HG03064 (cell line): ENCODE measurements around the gene TRAF7.

Source experiments
- ATAC-seq: cut with Tn5 transposase; IDR thresholded peaks from one replicate; pipeline ENCODE4 v1.9.1; 2021; ENCODE audit warnings: low read depth; ENCODE audit not compliant: unreplicated experiment

The TRAF7 gene

DNA sequence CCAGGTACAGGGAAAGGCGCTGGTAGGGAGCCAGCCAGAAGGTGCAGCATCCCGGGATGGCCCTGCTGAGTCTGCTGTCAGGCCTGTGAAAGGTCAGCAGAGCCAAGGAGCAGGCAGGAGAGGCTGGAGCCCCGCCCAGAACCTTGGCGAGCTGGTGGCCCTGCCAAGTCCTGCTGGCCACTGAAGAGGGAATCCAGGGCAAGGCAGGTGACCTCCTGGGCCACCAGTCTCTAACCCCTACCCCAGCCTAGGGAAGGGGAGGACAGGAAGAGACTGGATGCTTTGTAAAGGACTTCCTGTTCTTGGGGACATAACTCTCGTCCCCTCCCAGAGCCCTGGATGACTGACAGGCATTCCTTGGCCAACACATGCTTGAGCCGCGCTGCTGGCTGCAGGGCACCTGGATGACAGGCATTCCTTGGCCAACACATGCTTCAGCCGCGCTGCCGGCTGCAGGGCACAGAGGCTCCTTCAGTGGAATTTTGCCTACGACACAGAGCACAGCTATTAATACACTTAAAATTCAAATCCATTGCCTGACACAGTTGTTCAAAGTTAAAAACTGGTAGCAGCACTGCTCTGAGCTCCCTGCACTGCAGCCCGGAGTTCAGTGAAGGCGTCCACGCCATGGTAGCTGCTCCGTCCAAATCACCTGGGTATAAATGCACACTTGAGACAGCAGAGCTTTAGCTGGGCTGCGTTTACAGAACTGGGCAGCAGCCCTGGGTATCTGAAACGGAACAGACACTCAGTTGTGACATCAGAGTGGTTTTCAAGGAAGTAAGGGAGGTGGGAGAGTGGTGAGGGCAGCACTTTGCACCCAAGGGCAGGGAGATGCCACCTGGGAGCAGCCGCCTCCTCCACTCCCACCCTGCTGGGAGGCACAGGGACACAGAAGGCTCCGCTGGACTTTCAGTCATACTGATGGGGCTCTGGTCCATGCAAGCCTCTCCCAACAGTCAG lies 57.1 kb downstream of the TRAF7 start:
- ATAC-seq: no peak

DNA sequence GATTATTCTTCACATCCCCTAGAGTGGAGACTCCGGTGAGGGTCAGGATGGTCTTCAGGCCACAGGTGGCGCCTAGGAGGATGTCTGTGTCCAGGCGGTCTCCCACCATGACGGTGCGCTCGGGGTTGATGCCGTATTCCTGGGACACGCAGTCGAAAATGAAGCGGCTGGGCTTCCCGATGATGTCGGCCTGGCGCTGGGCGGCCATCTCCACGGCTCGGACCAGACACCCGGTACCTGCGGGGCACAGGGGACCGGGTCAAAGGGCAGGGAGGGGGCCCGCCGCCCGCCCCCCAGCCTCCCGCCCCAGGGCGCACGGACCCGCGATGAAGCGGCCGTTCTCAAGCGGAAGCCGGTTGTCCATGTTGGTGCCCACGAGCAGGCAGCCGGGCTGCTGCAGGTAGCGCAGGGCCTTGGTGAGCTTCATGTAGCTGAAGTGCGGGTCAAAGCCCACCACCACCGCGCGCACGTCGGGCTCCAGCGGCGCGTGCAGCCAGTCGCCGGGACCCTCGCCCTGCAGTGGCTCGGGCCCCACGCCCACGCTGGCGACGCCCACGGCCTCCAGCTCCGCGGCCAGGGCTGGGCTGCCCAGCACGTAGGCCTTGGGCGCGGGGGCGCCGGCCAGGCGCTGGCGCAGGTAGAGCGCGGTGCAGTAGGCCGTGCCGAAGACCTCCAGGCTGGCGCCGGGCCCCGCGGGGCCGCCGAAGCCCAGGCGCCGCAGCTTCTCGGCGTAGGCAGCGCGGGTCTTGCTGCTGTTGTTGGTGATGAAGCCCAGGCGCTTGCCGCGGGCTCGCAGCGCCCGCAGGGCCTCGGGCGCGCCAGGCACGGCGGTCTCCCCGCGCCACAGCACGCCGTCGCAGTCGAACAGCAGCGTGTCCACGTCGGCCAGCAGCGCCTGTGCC lies 58.5 kb downstream of the TRAF7 start:
- peak; percentile 5 for ATAC-seq

- ATAC-seq: peak; percentile 54
Observed at GRCh38 chr16:2214719-2214968, 59.1 kb downstream of the TRAF7 start, which contains the start of gene PGP. Gene PGP, minus strand, starts transcription at chr16:2214840. Its CDS starts 63 bp downstream, at chr16:2214777.

DNA sequence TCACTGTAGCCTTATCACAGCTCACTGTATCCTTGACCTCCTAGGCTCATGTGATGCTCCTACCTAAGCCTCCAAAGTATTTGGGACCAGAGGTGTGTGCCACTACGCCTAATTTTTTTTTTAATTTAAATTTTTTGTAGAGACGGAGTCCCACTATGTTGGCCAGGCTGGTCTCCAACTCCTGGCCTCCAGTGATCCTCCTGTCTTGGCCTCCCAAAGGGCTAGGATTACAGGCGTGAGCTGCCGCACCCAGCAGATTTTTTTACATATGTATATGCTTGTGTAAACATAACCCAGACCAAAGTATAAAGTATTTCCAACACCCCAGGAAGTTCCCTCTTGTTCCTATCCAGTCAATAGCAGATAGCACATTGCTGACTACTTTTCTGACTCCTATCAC lies 60.7 kb downstream of the TRAF7 start:
- ATAC-seq: no peak

DNA sequence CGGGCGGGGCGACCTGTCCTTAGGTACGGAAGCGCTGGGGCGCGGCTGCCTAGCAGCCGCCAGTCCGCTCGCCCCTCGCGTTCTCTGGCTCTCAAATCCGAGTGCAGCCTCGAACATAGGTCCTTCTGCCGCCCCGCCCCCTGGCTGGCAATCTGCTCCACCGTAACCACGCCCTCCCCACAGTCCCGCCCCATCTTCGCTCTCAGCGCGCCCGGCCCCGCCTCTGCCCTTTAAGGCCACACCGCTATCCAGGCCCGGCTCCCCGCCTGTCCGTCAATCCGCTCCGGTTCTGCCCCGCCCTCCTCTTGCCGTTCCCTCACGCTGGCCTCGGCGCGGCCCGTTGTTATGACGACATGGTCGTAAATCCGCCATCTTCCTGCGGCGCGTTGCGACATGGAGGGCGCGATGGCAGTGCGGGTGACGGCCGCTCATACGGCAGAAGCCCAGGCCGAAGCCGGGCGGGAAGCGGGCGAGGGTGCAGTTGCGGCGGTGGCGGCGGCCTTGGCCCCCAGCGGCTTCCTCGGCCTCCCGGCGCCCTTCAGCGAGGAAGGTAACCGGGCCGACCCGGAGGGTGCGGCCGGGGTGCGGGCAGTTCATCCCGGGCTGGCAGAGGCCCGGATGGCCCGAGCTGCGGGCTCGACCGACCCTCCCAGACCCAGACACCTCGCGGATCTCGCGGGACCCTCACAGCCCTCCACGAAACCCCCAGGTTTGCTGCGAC lies 67.8 kb downstream of the TRAF7 start, which contains the start of gene E4F1:
Gene E4F1 (plus strand): TSS at position 371 of the 721 bp plus-strand sequence. CDS start 23 bp downstream, at position 394.
- ATAC-seq: peak; percentile 85

GRCh38 chr16:2223942-2224486 lies 68.4 kb downstream of the TRAF7 start:
- ATAC-seq: peak; percentile 10

DNA sequence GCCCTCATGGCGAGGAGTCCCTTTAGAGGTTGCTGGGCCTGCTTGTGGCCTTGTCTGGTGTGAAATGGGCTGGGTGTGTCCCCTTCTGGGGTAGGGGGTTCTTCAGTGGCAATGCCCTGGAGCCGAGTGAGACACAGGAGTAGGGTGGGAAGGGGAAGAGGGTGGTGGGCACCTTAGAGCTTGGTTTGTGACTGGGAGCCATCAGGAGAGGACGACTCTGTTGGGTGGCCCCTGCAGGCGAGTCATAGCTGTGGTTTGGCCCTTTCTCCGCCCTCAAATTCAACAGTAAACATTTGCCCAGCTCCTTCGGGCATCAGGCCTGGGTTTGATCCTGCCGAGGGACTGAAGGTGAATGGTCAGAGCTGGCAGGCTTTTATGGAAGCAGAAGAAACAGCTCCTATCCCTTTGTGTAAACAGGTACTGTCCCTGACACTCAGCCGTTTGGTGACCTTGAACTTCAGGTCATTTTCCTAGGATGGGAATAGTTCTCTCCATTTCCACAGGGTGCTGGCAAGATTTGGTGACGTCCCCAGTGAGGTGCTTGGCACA lies 70.7 kb downstream of the TRAF7 start:
- ATAC-seq: no peak

DNA sequence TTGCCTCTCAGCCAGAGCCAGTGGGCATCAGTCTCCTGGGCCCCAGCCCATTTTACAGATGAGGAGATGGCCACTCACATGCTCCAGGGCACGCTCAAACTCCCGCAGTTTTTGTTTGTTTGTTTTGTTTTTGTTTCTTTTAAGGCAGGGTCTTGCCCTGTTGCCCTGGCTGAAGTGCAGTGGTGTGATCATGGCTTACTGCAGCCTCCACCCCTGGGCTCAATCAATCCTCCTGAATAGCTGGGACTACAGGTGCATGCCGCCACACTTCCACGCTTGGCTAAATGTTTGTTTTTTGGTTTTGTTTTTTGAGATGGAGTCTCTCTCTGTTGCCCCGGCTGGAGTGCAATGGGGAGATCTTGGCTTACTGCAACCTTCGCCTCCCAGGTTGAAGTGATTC lies 71.3 kb downstream of the TRAF7 start:
- ATAC-seq: no peak
